Measurements from ENCODE around the gene HTR7. TPM values are rescaled to one million over a fixed set of nuclear protein-coding genes. Genes with fewer than 3 reads are reported as not detected.

The HTR7 gene
- total RNA-seq, 1 experiment from 2014 or later, result not detected

DNA sequence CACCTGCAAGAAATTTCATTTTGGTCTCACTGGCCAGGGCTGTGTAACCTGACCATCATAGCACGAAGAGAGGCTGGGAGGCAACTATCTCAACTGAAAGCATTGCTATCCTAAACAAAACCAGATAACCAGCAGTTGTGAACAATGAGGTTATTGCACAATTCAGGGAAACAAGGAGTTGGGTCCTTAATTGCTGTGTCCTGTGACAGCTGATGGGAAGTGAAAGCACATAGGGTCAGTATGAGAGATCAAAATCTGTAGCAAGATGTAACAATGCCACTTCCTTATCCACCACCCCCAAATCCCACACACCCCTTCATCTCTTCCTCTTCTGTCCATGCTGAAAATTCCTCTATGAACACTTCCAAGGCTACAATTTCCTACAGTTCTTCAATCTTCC, 80.2 kb downstream of the HTR7 start:
- no peaks in the 10 kb centered on the region for H3K27me3 ChIP-seq (replicated peaks; ENCODE audit: control insufficient read depth, insufficient read depth, low read length)
- H3K27ac Mint-ChIP-seq (ENCODE audit: unreplicated experiment), result no peak overlapping the region
- no TSS peak for BruUV-seq (replicated peaks)
- H3K9me3 ChIP-seq, result no peaks in the 10 kb centered on the region
- H3K27me3 Mint-ChIP-seq (ENCODE audit: insufficient read depth, unreplicated experiment), result peaks cover 23% of the 10 kb centered on the region
- intact Hi-C loops (cut with micrococcal nuclease; ENCODE audit: unreplicated experiment), result no loop called here
- DNase-seq, result no peak
- H3K36me3 ChIP-seq (ENCODE audit: control insufficient read depth, insufficient read depth, low read length), result no peaks in the 10 kb centered on the region
- no peaks in the 10 kb centered on the region for H3K9me3 Mint-ChIP-seq (ENCODE audit: unreplicated experiment)
- POLR2A ChIA-PET, result no interaction called here
- no peak overlapping the region for H3K4me3 ChIP-seq (ENCODE audit: low read depth, low read length)
- H3K4me3 Mint-ChIP-seq (ENCODE audit: unreplicated experiment), result no peak overlapping the region
- H3K4me1 ChIP-seq, result no peaks in the 10 kb centered on the region
- H3K4me1 Mint-ChIP-seq (ENCODE audit: low read depth, unreplicated experiment), result no peaks in the 10 kb centered on the region
- H3K36me3 Mint-ChIP-seq (ENCODE audit: insufficient read depth, unreplicated experiment), result no peaks in the 10 kb centered on the region
- CTCF ChIA-PET, result interaction anchor here (1.1 kb wide), 1 partner anchor 10 kb away, joined by 5 read pairs; no protein-coding TSS in a partner anchor
- no peak for TF ChIP-seq CTCF (IDR thresholded peaks at IDR 0.05; ENCODE audit: insufficient read depth in 1 of 2, low read depth in 1 of 2, low read length in 1 of 2, severe bottlenecking in 1 of 2, unreplicated experiment in 1 of 2)

DNA sequence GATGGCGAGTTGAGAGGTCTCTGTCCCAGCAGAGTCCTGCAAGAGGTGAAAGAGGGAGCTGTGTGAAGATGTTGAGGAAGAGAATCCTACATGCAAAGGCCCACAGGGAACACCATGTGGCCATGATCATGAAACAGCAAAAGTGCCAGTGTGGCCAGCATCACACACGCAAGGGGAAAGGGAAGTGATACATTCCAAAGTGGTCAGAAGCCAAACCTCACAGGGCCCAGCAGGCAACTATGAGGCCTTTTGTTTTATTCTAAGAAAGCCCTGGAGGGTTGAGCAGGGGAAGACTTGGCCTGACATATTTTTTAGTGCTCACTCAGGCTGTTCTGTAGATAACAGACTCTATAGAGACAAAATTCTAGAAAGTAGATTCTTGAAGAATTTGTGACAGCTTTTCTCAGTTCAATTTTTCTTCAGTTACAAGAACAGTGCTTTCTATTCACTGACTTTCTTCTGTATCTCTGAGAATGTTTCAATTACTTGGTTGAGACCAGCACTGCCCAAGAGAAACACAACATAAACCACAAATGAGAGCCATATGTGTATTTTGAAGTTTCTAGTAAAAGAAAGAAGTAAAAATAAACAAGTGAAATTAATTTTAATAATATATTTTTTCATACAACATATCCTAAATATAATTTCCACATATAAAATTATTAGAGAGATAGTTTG, 82.3 kb downstream of the HTR7 start:
- intact Hi-C loops (cut with micrococcal nuclease; ENCODE audit: unreplicated experiment), result no loop called here
- POLR2A ChIA-PET, result no interaction called here
- no peak for DNase-seq
- Mint-ChIP-seq H3K27me3 (ENCODE audit: insufficient read depth, unreplicated experiment) (peaks cover 19% of the 10 kb centered on the region), H3K27ac (ENCODE audit: unreplicated experiment) (no peak overlapping the region), H3K4me1 (ENCODE audit: low read depth, unreplicated experiment) (no peaks in the 10 kb centered on the region), H3K9me3 (ENCODE audit: unreplicated experiment) (no peaks in the 10 kb centered on the region), H3K4me3 (ENCODE audit: unreplicated experiment) (no peak overlapping the region), H3K36me3 (ENCODE audit: insufficient read depth, unreplicated experiment) (no peaks in the 10 kb centered on the region)
- no peak overlapping the region for H3K4me3 ChIP-seq (ENCODE audit: low read depth, low read length)
- no peaks in the 10 kb centered on the region for H3K36me3 ChIP-seq (ENCODE audit: control insufficient read depth, insufficient read depth, low read length)
- H3K9me3 ChIP-seq, result no peaks in the 10 kb centered on the region
- no peaks in the 10 kb centered on the region for H3K27me3 ChIP-seq (replicated peaks; ENCODE audit: control insufficient read depth, insufficient read depth, low read length)
- no peaks in the 10 kb centered on the region for H3K4me1 ChIP-seq
- no peak for TF ChIP-seq CTCF (IDR thresholded peaks at IDR 0.05; ENCODE audit: insufficient read depth in 1 of 2, low read depth in 1 of 2, low read length in 1 of 2, severe bottlenecking in 1 of 2, unreplicated experiment in 1 of 2)
- CTCF ChIA-PET, result no interaction called here
- no TSS peak for BruUV-seq (replicated peaks)

- H3K4me3 ChIP-seq (ENCODE audit: low read depth, low read length), result no peak overlapping the region
- H3K9me3 ChIP-seq, result no peaks in the 10 kb centered on the region
- intact Hi-C loops (cut with micrococcal nuclease; ENCODE audit: unreplicated experiment), result no loop called here
- no peaks in the 10 kb centered on the region for H3K4me1 ChIP-seq
- Mint-ChIP-seq H3K4me3 (ENCODE audit: unreplicated experiment) (no peak overlapping the region), H3K9me3 (ENCODE audit: unreplicated experiment) (no peaks in the 10 kb centered on the region), H3K27ac (ENCODE audit: unreplicated experiment) (no peak overlapping the region), H3K36me3 (ENCODE audit: insufficient read depth, unreplicated experiment) (no peaks in the 10 kb centered on the region), H3K27me3 (ENCODE audit: insufficient read depth, unreplicated experiment) (peaks cover 19% of the 10 kb centered on the region), H3K4me1 (ENCODE audit: low read depth, unreplicated experiment) (no peaks in the 10 kb centered on the region)
- no peak for DNase-seq
- ChIA-PET CTCF (interaction anchor here (0.6 kb wide), 1 partner anchor 10 kb away, joined by 4 read pairs; no protein-coding TSS in a partner anchor), POLR2A (no interaction called here)
- BruUV-seq (replicated peaks), result no TSS peak
- no peaks in the 10 kb centered on the region for H3K27me3 ChIP-seq (replicated peaks; ENCODE audit: control insufficient read depth, insufficient read depth, low read length)
- no peaks in the 10 kb centered on the region for H3K36me3 ChIP-seq (ENCODE audit: control insufficient read depth, insufficient read depth, low read length)
- TF ChIP-seq CTCF (IDR thresholded peaks at IDR 0.05; ENCODE audit: insufficient read depth in 1 of 2, low read depth in 1 of 2, low read length in 1 of 2, severe bottlenecking in 1 of 2, unreplicated experiment in 1 of 2), result no peak
These were observed 87.6 kb downstream of the HTR7 start for GRCh38 chr10:90769946-90770841.

All from Caco-2 (cell line).